Measurements from ENCODE around the gene PARD3B.

PARD3B gene

DNA sequence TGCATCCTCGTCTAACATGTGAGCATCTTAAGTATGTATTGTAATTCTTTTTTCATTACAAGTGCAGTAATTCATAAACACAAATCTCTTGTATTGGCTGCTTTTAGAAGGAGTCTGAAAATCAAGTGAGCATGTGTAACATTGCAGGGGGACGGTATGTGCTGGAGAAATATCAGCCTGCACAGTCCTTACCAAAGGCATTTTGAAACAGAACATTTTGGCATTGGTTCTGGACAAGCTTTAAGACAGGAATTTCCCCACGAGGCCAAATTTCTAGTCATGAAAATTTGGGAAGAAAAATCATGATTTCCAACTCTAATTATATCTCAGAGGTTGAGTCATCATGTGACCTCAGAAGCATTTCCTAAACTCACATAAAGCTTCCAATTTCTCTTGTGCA, 1112.3 kb downstream of the PARD3B start:
- DNase-seq (ENCODE audit: low read depth): no peak

GRCh38 chr2:205658068-205658467, 1112.8 kb downstream of the PARD3B start:
- no peak for DNase-seq (ENCODE audit: low read depth)

DNA sequence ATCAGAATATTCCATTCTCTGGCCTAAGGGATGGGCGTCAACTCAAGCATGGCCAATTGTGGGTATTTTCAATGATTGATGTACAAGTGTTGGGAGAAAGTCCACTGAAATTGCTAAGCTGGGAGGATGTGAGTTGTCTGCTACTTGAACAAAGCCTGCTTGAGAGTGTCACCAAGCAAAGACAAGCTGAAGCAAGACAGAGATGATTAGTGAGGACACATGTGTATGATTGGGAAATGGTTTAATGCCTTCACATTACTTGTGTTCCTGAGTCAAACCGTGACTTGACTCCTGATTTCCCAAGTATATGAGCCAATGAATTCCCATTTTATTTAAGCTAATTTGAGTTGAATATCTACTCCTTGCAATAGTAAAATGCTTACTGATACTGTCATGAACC, 1113.3 kb downstream of the PARD3B start:
- DNase-seq (ENCODE audit: low read depth): no peak

DNA sequence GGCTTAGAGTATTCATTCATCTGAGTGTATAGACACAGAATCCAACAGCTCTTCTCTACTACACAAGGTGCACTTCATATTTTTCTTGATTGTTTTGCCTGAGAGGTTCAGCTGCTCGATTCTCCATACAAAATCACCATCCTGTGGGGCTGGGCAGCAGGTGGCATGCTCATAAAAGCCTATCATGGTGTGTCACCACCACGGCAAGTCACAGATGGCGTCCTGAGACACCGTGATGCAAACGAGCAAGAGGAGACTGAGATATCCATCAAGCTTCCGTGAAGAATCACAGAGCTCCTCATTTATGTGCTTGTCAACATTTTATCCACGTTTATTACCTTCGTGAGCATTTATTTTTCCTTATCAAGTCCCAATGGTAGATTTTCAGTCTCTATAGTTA, 1114.6 kb downstream of the PARD3B start:
- no peak for DNase-seq (ENCODE audit: low read depth)

- DNase-seq (ENCODE audit: low read depth): no peak
Measured at GRCh38 chr2:205660521-205661124, 1115.3 kb downstream of the PARD3B start.

DNA sequence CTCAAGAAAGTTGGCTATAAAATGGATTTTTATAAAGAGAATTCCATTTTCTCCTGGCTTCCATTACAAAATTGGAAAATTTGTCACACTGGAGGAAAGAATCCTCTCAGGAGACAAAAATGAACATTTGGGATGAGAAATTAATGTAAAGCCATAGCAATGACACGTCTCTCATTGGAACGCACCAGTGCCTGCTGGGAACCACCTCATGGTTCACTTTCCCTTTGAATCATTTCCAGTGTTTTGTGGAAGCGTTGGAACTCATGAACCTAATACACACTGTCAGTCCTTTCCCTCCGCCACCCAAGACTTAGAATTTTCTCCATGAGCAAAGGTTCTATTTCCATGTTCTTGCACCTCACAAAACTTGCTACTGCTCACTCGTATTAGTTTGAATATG, 1116.0 kb downstream of the PARD3B start:
- DNase-seq (ENCODE audit: low read depth): no peak

DNA sequence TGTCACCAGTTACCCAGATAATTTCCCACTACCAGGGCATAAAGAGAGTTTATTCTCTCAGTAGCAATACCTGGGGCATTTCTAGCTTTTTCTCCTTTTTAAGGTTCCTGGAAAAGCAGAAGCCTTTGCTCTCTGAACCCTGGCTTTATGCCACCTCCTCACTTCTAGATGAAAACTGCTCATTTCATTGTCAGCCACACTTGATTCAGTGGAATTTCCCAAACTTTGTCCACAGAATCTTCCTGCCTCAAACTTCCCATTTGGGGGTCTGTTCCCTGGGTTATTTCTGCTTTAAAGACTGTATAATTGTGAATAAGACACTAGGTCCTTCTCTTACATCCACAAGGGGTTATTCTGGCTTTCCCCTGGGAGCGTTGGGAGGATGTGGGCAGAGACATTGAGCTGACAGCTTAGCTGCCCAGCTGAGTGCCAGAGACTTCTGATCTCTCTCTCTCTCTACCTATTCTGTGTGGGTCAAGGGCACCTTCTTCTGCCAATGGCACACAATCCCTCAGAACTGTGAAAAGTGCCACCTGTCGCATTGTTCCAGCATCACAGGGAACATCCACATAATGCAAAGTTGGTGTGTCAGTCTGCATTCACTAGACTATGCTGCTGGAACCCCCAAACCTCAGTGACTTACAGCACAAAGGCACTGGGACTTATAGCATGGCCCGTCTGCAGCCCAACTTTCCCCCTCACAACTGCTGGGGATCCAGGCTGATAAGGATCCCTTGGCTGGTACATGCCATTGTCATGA, 1117.1 kb downstream of the PARD3B start:
- DNase-seq (ENCODE audit: low read depth): no peak

DNA sequence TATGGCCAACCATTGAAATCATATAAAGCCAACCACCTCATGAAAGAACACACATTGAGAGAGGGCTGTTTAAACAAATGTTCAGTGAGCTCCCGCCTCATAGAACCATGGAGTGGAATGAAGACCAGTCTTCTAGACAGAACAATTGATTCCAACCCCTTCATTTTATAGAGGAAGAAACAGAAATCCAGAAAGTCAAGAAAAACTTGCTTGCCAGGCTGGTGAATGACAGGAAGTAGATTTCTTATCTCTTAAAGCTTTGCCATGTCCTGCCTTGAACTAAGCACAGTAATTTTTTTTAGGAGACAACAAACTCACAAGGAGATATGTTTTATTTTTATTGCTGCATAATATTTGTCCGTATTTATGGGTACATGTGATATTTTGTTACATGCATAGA, 1120.5 kb downstream of the PARD3B start:
- no peak for DNase-seq (ENCODE audit: low read depth)

Data from stimulated activated CD8-positive, alpha-beta memory T cell treated with anti-CD3 and anti-CD28 coated beads, Interleukin-12 subunit alpha, Interleukin-12 subunit beta, amount 100 ng/mL, for 1 hour (primary cell).